HCT116 (cell line): ENCODE results near the gene MYL5. TPM values are rescaled to one million over a fixed set of nuclear protein-coding genes. Genes with fewer than 3 reads are reported as not detected.

Experiments used
- ATAC-seq: fragments of 200-7000 bp; cut with Tn5 transposase; 2 replicates; pipeline ENCODE4 v1.9.1; 2020; ENCODE audit warnings: mild to moderate bottlenecking, moderate library complexity
- BruUV-seq: library from RNA; stranded (reverse); fragments of 400-500 nt; replicated peaks from 2 replicates; lab custom pipeline; 2021; lab: Mats Ljungman, UMichigan
- CTCF ChIA-PET: fragments of 300-600 bp; sonication (Branson Sonifier 250); formaldehyde crosslinking; loops from one replicate; lab custom pipeline; 2021; ENCODE audit warnings: antibody characterized with exemption; lab: Charles Lee
- POLR2A ChIA-PET: fragments of 300-600, 350-600 bp; sonication (Branson Sonifier 250); formaldehyde crosslinking; loops from one replicate; lab custom pipeline; 2021; ENCODE audit warnings: antibody characterized with exemption; lab: Charles Lee
- RAD21 ChIA-PET, 2 experiments: fragments of 300-600 bp; sonication (Branson Sonifier 250); formaldehyde crosslinking; loops; one replicate each; lab custom pipeline; 2023; ENCODE audit warnings: low total read pairs in 2 of 2; ENCODE audit not compliant: uncharacterized antibody in 2 of 2, unreplicated experiment in 2 of 2, low non-redundant PET in 1 of 2; lab: Charles Lee
- DNase-seq: peaks from one replicate; pipeline ENCODE4 v3.0.0-alpha.2; 2010; ENCODE audit warnings: low read depth, low spot score
- H2AFZ ChIP-seq: fragments of 200-600 bp; shearing (Covaris generic), sonication (generic); 2 replicates; pipeline ENCODE4 v1.6.1; 2017; ENCODE audit warnings: low read depth, mixed run types, mixed read lengths, antibody characterized with exemption, low read length; ENCODE audit not compliant: poor library complexity, severe bottlenecking
- H3K27ac ChIP-seq: 2 replicates; pipeline ENCODE4 v1.5.1; 2012; ENCODE audit warnings: low read depth, low read length
- H3K27me3 ChIP-seq: fragments of 200-600 bp; sonication (generic); 2 replicates; pipeline ENCODE4 v1.6.1; 2016; ENCODE audit warnings: mixed run types, low read length, mixed read lengths; ENCODE audit not compliant: insufficient read depth
- H3K36me3 ChIP-seq, 2 experiments: fragments of 200-500 bp in 1 of 2; fragments of 200-600 bp in 1 of 2; sonication (Bioruptor generic) in 1 of 2; sonication (generic) in 1 of 2; 2 replicates each; pipeline versions ENCODE4 v1.5.1 to v1.6.1; 2014 to 2016; ENCODE audit warnings: low read length in 2 of 2, inconsistent platforms in 1 of 2, mixed read lengths in 1 of 2, mixed run types in 1 of 2; ENCODE audit not compliant: insufficient read depth in 2 of 2, control insufficient read depth in 1 of 2
- H3K4me1 ChIP-seq, 2 experiments: fragments of 200-600 bp in 1 of 2; sonication (generic) in 1 of 2; 2 replicates each; pipeline versions ENCODE4 v1.5.1 to v1.6.1; 2012 to 2017; ENCODE audit warnings: low read length in 2 of 2, inconsistent platforms in 1 of 2, mild to moderate bottlenecking in 1 of 2, mixed read lengths in 1 of 2, mixed run types in 1 of 2, moderate library complexity in 1 of 2; ENCODE audit not compliant: insufficient read depth in 2 of 2, control insufficient read depth in 1 of 2
- H3K4me2 ChIP-seq: fragments of 200-600 bp; sonication (generic); 2 replicates; pipeline ENCODE4 v1.6.1; 2017; ENCODE audit warnings: mixed run types, low read length, mixed read lengths
- H3K4me3 ChIP-seq, 2 experiments: fragments of 200-600 bp in 1 of 2; sonication (generic) in 1 of 2; replicated peaks in 1 of 2; 2 replicates each; pipeline ENCODE4 v1.5.1; 2011 to 2016; ENCODE audit warnings: low read length in 2 of 2, control low read depth in 1 of 2, low read depth in 1 of 2, mild to moderate bottlenecking in 1 of 2, mixed read lengths in 1 of 2, mixed run types in 1 of 2
- H3K79me2 ChIP-seq: fragments of 200-600 bp; sonication (generic); 2 replicates; pipeline ENCODE4 v1.6.1; 2017; ENCODE audit warnings: mild to moderate bottlenecking, mixed run types, low read length, moderate library complexity, mixed read lengths; ENCODE audit not compliant: insufficient read depth
- H3K9ac ChIP-seq: fragments of 200-600 bp; sonication (generic); 2 replicates; pipeline ENCODE4 v1.6.1; 2016; ENCODE audit warnings: low read length, mixed read lengths
- H3K9me2 ChIP-seq: fragments of 200-600 bp; sonication (generic), shearing (Covaris generic); 2 replicates; pipeline ENCODE4 v1.6.1; 2017; ENCODE audit warnings: mixed run types, mild to moderate bottlenecking, moderate library complexity; ENCODE audit not compliant: insufficient read depth
- H3K9me3 ChIP-seq, 2 experiments: fragments of 200-500 bp in 1 of 2; fragments of 200-600 bp in 1 of 2; sonication (Bioruptor generic) in 1 of 2; sonication (generic) in 1 of 2; 2 replicates each; pipeline ENCODE4 v1.6.1; 2014 to 2017; ENCODE audit warnings: low read length in 2 of 2, mixed read lengths in 2 of 2, inconsistent platforms in 1 of 2, low read depth in 1 of 2, mild to moderate bottlenecking in 1 of 2, mixed run types in 1 of 2, moderate library complexity in 1 of 2; ENCODE audit not compliant: control insufficient read depth in 1 of 2, insufficient read depth in 1 of 2
- H4K20me1 ChIP-seq: fragments of 200-600 bp; sonication (generic), shearing (Covaris generic); 2 replicates; pipeline ENCODE4 v1.6.1; 2017; ENCODE audit warnings: mixed run types, mild to moderate bottlenecking, moderate library complexity; ENCODE audit not compliant: insufficient read depth
- ATF3 ChIP-seq: IDR thresholded peaks from 2 replicates; pipeline ENCODE4 v1.6.1; 2012
- EGR1 ChIP-seq: IDR thresholded peaks from 2 replicates; pipeline ENCODE4 v1.6.1; 2012; ENCODE audit warnings: low read depth
- ELF1 ChIP-seq: IDR thresholded peaks from 2 replicates; pipeline ENCODE4 v1.6.1; 2012; ENCODE audit warnings: low read depth, borderline replicate concordance
- EZH2 ChIP-seq: fragments of 200-600 bp; sonication (generic); IDR thresholded peaks from 2 replicates; pipeline ENCODE4 v1.6.1; 2017; ENCODE audit warnings: antibody characterized with exemption, mixed run types
- EZH2phosphoT487 ChIP-seq: fragments of 200-600 bp; IDR thresholded peaks from 2 replicates; pipeline ENCODE4 v1.6.1; 2018; ENCODE audit warnings: antibody characterized with exemption, borderline replicate concordance
- FOSL1 ChIP-seq: IDR thresholded peaks from 2 replicates; pipeline ENCODE4 v1.6.1; 2012; ENCODE audit warnings: low read depth
- JUND ChIP-seq: IDR thresholded peaks from 2 replicates; pipeline ENCODE4 v1.6.1; 2012
- MAX ChIP-seq: IDR thresholded peaks from 2 replicates; pipeline ENCODE4 v1.6.1; 2012
- POLR2A ChIP-seq: IDR thresholded peaks from 2 replicates; pipeline ENCODE4 v1.7.0; 2011; ENCODE audit warnings: borderline replicate concordance; ENCODE audit not compliant: insufficient read depth, insufficient read length; ENCODE audit errors: extremely low read depth
- POLR2AphosphoS5 ChIP-seq: IDR thresholded peaks from 2 replicates; pipeline ENCODE4 v1.6.1; 2011; ENCODE audit warnings: mild to moderate bottlenecking, low read depth, low read length, moderate library complexity
- SIN3A ChIP-seq: IDR thresholded peaks from 2 replicates; pipeline ENCODE4 v1.6.1; 2012; ENCODE audit warnings: low read depth
- SP1 ChIP-seq: IDR thresholded peaks from 2 replicates; pipeline ENCODE4 v1.6.1; 2012; ENCODE audit warnings: low read depth
- SRF ChIP-seq: IDR thresholded peaks from 2 replicates; pipeline ENCODE4 v1.6.1; 2012; ENCODE audit warnings: low read depth
- TCF7L2 ChIP-seq: IDR thresholded peaks from 2 replicates; pipeline ENCODE4 v1.7.0; 2011; ENCODE audit warnings: borderline replicate concordance, inconsistent platforms; ENCODE audit not compliant: insufficient read depth, insufficient read length; ENCODE audit errors: extremely low read depth
- YY1 ChIP-seq: IDR thresholded peaks from 2 replicates; pipeline ENCODE4 v1.6.1; 2011; ENCODE audit warnings: low read length, low read depth, moderate library complexity, mild to moderate bottlenecking; ENCODE audit not compliant: insufficient replicate concordance; ENCODE audit errors: extremely low read depth
- ZBTB33 ChIP-seq: IDR thresholded peaks from 2 replicates; pipeline ENCODE4 v1.6.1; 2011; ENCODE audit warnings: mild to moderate bottlenecking, low read length, moderate library complexity; ENCODE audit not compliant: insufficient replicate concordance; ENCODE audit errors: extremely low read depth
- ZFX ChIP-seq: fragments of 450-650 bp; IDR thresholded peaks from 2 replicates; pipeline ENCODE4 v1.6.1; 2017
- ZNF274 ChIP-seq: fragments of 200-500 bp; sonication (Bioruptor generic); IDR thresholded peaks from 2 replicates; pipeline ENCODE4 v1.6.1; 2014; ENCODE audit warnings: mild to moderate bottlenecking, low read depth, low read length, inconsistent platforms
- intact Hi-C: fragments of 100-400 bp; cut with micrococcal nuclease; formaldehyde crosslinking; loops from 2 replicates; pipeline ENCODE4 v1.10.0; 2022
- total RNA-seq: library from RNA; stranded (reverse); gene quantifications from one replicate; pipeline ENCODE4 v1.2.1, GENCODE V29; 2021; ENCODE audit not compliant: unreplicated experiment

The MYL5 gene
- total RNA-seq, 1 experiment from 2014 or later: 14.0 TPM

- H3K27me3 ChIP-seq: no peaks in the 10 kb centered on the region
- H3K79me2 ChIP-seq: peaks cover 64% of the 10 kb centered on the region
- no peak overlapping the region for H2AFZ ChIP-seq
- H3K4me2 ChIP-seq: no peak overlapping the region
- no peaks in the 10 kb centered on the region for H3K36me3 ChIP-seq
- H3K9me3 ChIP-seq: no peaks in the 10 kb centered on the region
- H3K9me2 ChIP-seq: no peaks in the 10 kb centered on the region
- H3K4me1 ChIP-seq: peaks cover 3 to 9% of the 10 kb centered on the region in 2 experiments; a peak in 3 of 4 replicates
- POLR2A ChIA-PET: no interaction called here
- no peaks in the 10 kb centered on the region for H4K20me1 ChIP-seq
- no peak overlapping the region for H3K9ac ChIP-seq
- H3K4me3 ChIP-seq: no peak overlapping the region
- ATAC-seq: no peak
- CTCF ChIA-PET: no interaction called here
- no TSS peak for BruUV-seq
- no peak overlapping the region; the same call in 1 of the 2 replicates for H3K27ac ChIP-seq
- RAD21 ChIA-PET: no interaction called here
- TF ChIP-seq ATF3 (no peak), ZFX (no peak), EZH2phosphoT487 (no peak), POLR2A (no peak), ELF1 (no peak), EGR1 (no peak), POLR2AphosphoS5 (no peak), ZBTB33 (no peak), ZNF274 (no peak), EZH2 (no peak), TCF7L2 (no peak), JUND (no peak), SP1 (no peak), SIN3A (no peak), YY1 (no peak), MAX (no peak), SRF (no peak), FOSL1 (no peak)
- intact Hi-C loops: no loop called here
- DNase-seq: no peak
These were observed 33.7 kb downstream of the MYL5 start for GRCh38 chr4:707929-708630.
